Mesenteric fat pad (tissue), 1 donor: Measurements from ENCODE around the gene TAP1. TPM values are rescaled to one million over a fixed set of nuclear protein-coding genes. Genes with fewer than 3 reads are reported as not detected.
"Not testable (repeated sequence)": the region's sequence is repeated elsewhere in the genome, so short reads cannot be mapped to it uniquely, and the experiment has no call there.

Source experiments
- DNase-seq: peaks from one replicate; pipeline ENCODE4 v3.0.0-alpha.2; 2020; ENCODE audit warnings: low spot score
- long read RNA-seq: library from polyadenylated mRNA; unstranded; transcript quantifications from one replicate; pipeline ENCODE4 v2.0.0, GENCODE V29; 2020
- total RNA-seq: library from RNA; stranded (reverse); fragmentation: NEBNext Ultra II Directional; extraction: Animal tissue kit (Norgen Biotek cat#: 25700); gene quantifications from one replicate; pipeline ENCODE4 v1.2.1, GENCODE V29; 2021
- donor health status: DM: yes; HTN: yes; CAD: no.

The TAP1 gene, protein sequence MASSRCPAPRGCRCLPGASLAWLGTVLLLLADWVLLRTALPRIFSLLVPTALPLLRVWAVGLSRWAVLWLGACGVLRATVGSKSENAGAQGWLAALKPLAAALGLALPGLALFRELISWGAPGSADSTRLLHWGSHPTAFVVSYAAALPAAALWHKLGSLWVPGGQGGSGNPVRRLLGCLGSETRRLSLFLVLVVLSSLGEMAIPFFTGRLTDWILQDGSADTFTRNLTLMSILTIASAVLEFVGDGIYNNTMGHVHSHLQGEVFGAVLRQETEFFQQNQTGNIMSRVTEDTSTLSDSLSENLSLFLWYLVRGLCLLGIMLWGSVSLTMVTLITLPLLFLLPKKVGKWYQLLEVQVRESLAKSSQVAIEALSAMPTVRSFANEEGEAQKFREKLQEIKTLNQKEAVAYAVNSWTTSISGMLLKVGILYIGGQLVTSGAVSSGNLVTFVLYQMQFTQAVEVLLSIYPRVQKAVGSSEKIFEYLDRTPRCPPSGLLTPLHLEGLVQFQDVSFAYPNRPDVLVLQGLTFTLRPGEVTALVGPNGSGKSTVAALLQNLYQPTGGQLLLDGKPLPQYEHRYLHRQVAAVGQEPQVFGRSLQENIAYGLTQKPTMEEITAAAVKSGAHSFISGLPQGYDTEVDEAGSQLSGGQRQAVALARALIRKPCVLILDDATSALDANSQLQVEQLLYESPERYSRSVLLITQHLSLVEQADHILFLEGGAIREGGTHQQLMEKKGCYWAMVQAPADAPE
- total RNA-seq, result 41.6 TPM
- long read RNA-seq, transcript TAP1-201 (11 exons, 2,959 nt), result major isoform, 144 of 172 reads
- long read RNA-seq, partial matches to known transcripts, result 10 of 172 reads
- long read RNA-seq, other reads (novel, unspliced or antisense), result 16 of 172 reads

DNA sequence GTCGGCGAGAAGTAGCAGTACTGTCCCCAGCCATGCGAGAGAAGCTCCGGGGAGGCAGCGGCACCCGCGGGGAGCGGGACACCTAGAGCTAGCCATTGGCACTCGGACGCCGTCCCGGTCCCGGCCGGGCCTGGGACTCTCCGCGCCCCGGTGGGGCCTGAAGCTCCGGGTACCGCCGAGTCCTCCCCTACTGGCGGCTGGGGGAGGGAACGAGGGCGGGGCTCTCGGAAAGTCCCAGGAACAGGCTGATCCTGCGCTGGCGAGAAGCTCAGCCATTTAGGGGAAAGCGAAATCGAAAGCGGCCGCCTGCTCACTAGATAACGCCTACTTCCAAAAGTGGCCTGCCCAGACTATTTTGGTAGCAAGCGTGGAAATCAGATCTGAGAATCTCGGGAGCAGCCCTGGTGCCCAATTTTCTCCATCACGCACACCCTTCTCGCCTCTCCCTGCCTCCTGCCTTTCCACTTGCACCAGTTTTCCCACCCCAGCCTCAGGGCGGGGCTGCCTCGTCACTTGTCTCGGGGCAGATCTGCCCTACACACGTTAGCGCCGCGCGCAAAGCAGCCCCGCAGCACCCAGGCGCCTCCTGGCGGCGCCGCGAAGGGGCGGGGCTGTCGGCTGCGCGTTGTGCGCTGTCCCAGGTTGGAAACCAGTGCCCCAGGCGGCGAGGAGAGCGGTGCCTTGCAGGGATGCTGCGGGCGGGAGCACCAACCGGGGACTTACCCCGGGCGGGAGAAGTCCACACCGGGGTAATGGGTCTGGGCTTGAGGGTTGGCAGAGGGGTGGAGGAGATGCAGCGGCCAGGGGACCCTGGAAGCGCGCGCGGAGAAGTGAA, at the start of gene TAP1, which contains the start of gene PSMB9:
TAP1 (minus strand) TSS at position 164 of the 835 bp plus-strand sequence; CDS start at position 96, 68 bp downstream.
PSMB9 (plus strand) TSS at position 652 of the 835 bp plus-strand sequence; CDS start at position 690, 38 bp downstream.
- DNase-seq, result peak; percentile 98

DNA sequence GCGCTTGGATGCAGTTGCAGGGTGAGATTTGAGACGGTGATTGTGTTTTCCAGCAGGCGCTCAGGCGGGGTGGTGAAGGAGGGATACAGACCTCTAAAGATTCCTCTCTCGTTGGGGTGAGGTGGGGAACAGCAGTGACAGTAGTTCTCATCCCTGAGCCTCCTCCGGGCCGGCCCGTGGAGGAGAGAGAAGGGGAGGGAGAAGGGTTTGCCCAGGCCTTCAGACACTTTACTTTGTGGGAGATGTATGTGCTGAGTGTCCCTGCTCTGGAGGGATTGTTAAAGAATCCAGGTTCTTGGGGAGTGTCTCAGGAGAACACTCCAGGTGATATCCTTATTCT, 41.5 kb upstream of the TAP1 start:
- DNase-seq, result no peak

GRCh38 chr6:32894085-32895005, 40.8 kb upstream of the TAP1 start:
- DNase-seq, result peak; percentile 99

GRCh38 chr6:32890831-32891230, 37.3 kb upstream of the TAP1 start:
- no peak for DNase-seq

DNA sequence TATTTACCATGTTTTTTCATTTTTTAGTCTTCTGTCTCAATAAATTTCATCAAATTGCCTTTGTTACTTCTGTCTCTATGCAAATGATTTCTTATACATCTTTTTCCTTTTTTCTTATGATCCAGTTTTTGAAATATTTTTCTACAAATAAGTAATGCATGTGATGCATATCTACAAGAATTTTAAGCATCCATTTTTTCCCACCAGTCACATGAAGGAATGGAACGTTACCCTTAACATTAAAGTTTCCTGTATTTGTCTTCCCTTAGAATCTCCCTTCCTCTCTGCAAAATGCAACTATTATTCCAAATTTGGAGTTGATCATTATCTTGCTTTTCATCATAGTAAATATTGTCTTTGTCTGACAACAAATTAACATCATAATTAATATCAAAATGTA, 36.0 kb upstream of the TAP1 start:
- no peak for DNase-seq

DNA sequence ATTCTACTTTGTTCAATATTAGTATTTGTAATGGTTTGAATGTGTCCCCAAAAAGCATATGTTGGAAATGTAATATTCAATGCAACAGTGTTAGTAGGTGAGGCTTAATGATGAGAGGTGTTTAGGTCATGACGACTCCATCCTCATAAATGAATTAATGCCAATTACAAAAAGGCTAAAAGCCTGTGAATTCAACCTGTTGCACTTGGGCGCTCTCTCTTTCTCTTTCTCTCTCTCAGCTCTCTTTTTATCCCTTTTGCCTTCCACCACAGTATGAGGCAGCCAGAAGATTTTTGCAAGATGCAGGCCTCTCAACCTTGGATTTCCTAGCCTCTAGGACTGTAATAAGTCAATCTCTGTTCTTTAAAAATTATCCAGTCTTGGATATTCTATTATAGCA, 35.1 kb upstream of the TAP1 start:
- no peak for DNase-seq

DNA sequence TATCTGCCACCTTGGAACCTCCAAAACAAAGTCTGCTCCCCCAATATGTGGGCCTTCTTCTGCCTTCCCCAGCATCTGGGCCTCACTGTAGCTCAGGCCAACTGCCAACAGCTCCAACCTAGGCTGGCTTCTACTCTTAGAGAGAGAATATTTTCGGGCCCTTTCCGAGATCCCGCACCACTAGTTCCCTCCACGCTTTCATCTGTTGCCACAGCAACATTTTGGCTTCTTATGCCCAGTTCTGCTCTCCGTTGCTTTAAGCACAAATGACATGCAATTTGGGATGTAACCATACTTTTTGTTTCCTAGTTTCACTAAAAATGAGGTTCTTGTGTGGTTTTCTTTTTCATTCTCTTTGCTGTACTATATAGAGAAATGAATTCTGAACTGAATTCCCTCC, 34.1 kb upstream of the TAP1 start:
- DNase-seq, result no peak

GRCh38 chr6:32886681-32887383, 33.3 kb upstream of the TAP1 start:
- no peak for DNase-seq

GRCh38 chr6:32885698-32886286, 32.3 kb upstream of the TAP1 start:
- no peak for DNase-seq

- no peak for DNase-seq
These were observed 30.3 kb upstream of the TAP1 start for GRCh38 chr6:32883789-32884188.

DNA sequence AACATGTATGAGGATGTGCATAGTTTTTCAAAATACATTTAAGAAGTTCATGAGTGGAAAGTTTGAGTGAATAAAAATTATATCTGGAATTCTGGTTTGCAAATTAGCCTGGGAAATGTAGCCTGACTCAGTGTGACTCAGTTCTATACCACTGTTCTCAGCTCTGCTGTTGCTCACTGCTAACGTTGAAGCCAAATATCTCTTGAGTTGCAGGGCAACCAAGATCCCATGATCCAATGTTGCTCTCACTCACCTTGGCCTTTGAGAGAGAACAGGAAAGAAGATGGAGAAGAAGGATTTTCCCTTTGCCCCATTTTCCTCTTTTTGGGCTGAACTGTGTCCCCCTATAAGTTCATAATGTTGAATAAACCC, 29.4 kb upstream of the TAP1 start:
- no peak for DNase-seq

- DNase-seq, result not testable (repeated sequence)
These were observed 27.5 kb upstream of the TAP1 start for GRCh38 chr6:32880962-32881361.

DNA sequence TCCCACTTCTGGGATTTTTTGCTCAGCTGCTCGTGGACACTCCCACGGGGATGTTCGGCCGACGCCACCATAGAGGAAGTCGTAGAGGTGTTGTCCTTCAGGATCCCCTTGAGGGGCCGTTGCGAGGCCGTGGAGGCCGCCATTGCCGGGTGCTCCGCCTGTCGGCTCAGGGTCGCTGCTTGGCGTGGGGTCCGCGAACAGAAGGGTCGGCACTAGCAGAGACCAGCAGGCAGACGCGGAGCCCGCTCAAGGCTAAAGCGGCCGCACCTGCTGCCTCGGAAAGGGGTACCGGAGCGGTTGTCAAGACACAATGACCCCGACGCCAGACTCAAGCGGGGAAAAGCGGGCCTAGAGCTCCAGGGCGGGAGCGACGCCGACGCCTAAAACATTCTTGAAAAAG, 26.2 kb upstream of the TAP1 start:
- DNase-seq, result no peak

GRCh38 chr6:32876603-32877002, 23.1 kb upstream of the TAP1 start:
- no peak for DNase-seq

DNA sequence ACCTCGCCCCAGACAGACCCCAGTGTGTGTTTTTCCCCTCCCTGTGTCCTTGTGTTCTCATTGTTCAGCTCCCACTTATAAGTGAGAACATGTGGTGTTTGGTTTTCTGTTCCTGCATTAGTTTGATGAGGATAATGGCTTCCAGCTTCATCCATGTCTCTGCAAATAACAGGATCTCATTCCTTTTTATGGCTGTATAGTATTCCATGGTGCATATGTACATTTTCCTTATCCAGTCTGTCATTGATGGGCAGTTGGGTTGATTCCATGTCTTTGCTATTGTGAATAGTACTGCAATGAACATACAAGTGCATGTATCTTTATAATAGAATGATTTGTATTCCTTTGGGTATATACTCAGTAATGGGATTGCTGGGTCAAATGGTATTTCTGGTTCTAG, 20.4 kb upstream of the TAP1 start:
- not testable (repeated sequence) for DNase-seq

GRCh38 chr6:32868257-32868788, 14.8 kb upstream of the TAP1 start:
- DNase-seq, result no peak

- no peak for DNase-seq
These were observed 14.2 kb upstream of the TAP1 start for GRCh38 chr6:32867554-32868256.

DNA sequence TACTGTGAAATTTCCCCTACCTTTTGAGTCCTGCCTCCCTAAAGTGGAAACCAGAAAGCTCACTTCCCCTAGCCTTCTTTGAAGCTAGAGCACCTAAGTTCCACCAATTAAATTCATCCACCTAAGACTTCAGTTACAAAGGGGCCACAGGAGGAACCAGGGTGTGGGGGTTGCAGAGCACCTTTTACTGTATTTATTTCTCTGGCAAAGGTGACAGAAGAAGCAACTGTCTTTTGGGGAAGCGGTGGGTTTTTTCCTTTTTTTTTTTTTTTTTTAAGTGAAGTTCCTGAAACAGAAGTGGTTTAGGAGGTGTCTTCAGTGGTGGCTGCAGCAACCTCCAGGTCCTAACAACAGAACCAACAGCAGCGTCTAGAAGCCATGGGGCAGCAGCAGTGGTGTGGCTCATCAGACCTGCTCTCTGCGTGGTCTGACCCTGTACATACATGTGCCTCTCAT, 13.5 kb upstream of the TAP1 start:
- DNase-seq, result no peak
